H1 (cell line): Measurements from ENCODE around the gene STIM1. TPM values are rescaled to one million over a fixed set of nuclear protein-coding genes. Genes with fewer than 3 reads are reported as not detected.

Source experiments
- CTCF ChIA-PET: fragments of 300-600 bp; sonication (Branson Sonifier 250); formaldehyde crosslinking; loops from one replicate; lab custom pipeline; 2021; ENCODE audit not compliant: partially characterized antibody; lab: Charles Lee
- POLR2A ChIA-PET: fragments of 300-600 bp; sonication (Branson Sonifier 250); formaldehyde crosslinking; loops from one replicate; lab custom pipeline; 2021; ENCODE audit warnings: inconsistent platforms; ENCODE audit not compliant: partially characterized antibody; lab: Charles Lee
- DNase-seq, 2 experiments: peaks; one replicate each; pipeline versions ENCODE4 v3.0.0 to v3.0.0-alpha.2; 2010 to 2022; ENCODE audit warnings: low spot score in 2 of 2, low read depth in 1 of 2, mixed read lengths in 1 of 2
- FAIRE-seq: peaks from 2 replicates; lab custom pipeline; 2011; peaks lifted over from hg19 to GRCh38; lab: Jason Lieb, UNC
- H2AFZ ChIP-seq: 2 replicates; pipeline ENCODE4 v1.8.1; 2012; ENCODE audit warnings: low read length, inconsistent platforms
- H2AK5ac ChIP-seq: 2 replicates; pipeline ENCODE4 v1.6.1; 2013; ENCODE audit warnings: low read depth, low read length
- H2BK120ac ChIP-seq: replicated peaks from 2 replicates; pipeline ENCODE3; 2013; ENCODE audit warnings: low read depth, low read length, inconsistent platforms
- H2BK12ac ChIP-seq: 2 replicates; pipeline ENCODE4 v1.6.1; 2013; ENCODE audit warnings: low read depth, low read length
- H2BK15ac ChIP-seq: 2 replicates; pipeline ENCODE4 v1.6.1; 2013; ENCODE audit warnings: low read length
- H2BK20ac ChIP-seq: 2 replicates; pipeline ENCODE4 v1.6.1; 2013; ENCODE audit warnings: low read length
- H2BK5ac ChIP-seq: 2 replicates; pipeline ENCODE4 v1.6.1; 2013; ENCODE audit warnings: low read depth, low read length
- H3K14ac ChIP-seq: 2 replicates; pipeline ENCODE4 v1.6.1; 2013; ENCODE audit warnings: inconsistent platforms; ENCODE audit not compliant: insufficient read length
- H3K18ac ChIP-seq: 2 replicates; pipeline ENCODE4 v1.6.1; 2013; ENCODE audit warnings: low read length; ENCODE audit errors: extremely low read depth
- H3K23ac ChIP-seq: 2 replicates; pipeline ENCODE4 v1.6.1; 2013; ENCODE audit warnings: inconsistent platforms; ENCODE audit not compliant: insufficient read length
- H3K23me2 ChIP-seq: 2 replicates; pipeline ENCODE4 v1.6.1; 2013; ENCODE audit warnings: low read depth, low read length
- H3K27ac ChIP-seq: 2 replicates; pipeline ENCODE4 v1.6.1; 2011; ENCODE audit warnings: low read depth, low read length, inconsistent platforms
- H3K27me3 ChIP-seq, 4 experiments: replicated peaks in 1 of 4; 1 replicate in 1 of 4; 2 replicates in 3 of 4; pipeline versions ENCODE4 v1.6.1 to v1.8.1; 2011 to 2013; ENCODE audit warnings: low read length in 3 of 4, mild to moderate bottlenecking in 3 of 4, inconsistent platforms in 2 of 4, mixed read lengths in 2 of 4, moderate library complexity in 1 of 4; ENCODE audit not compliant: control insufficient read depth in 3 of 4, insufficient read depth in 3 of 4; ENCODE audit errors: extremely low read depth in 1 of 4
- H3K36me3 ChIP-seq, 4 experiments: 2 replicates each; pipeline versions ENCODE4 v1.6.1 to v1.8.1; 2011 to 2013; ENCODE audit warnings: mild to moderate bottlenecking in 4 of 4, low read length in 3 of 4, moderate library complexity in 2 of 4, control low read depth in 1 of 4, inconsistent platforms in 1 of 4; ENCODE audit not compliant: insufficient read depth in 4 of 4, control insufficient read depth in 2 of 4
- H3K4ac ChIP-seq: replicated peaks from 2 replicates; pipeline ENCODE3; 2013; ENCODE audit warnings: low read length, low read depth, mixed read lengths, inconsistent platforms; ENCODE audit not compliant: insufficient read length
- H3K4me1 ChIP-seq, 4 experiments: replicated peaks in 1 of 4; 1 replicate in 1 of 4; 2 replicates in 3 of 4; pipeline versions ENCODE4 v1.6.1 to v1.8.1; 2011 to 2013; ENCODE audit warnings: low read length in 3 of 4, inconsistent platforms in 2 of 4, mixed read lengths in 1 of 4; ENCODE audit not compliant: insufficient read depth in 4 of 4, control insufficient read depth in 3 of 4
- H3K4me2 ChIP-seq, 2 experiments: 2 replicates each; pipeline versions ENCODE4 v1.6.1 to v1.8.1; 2011 to 2013; ENCODE audit warnings: low read depth in 2 of 2, low read length in 2 of 2, control low read depth in 1 of 2, inconsistent platforms in 1 of 2, mild to moderate bottlenecking in 1 of 2; ENCODE audit not compliant: insufficient read depth in 1 of 2
- H3K4me3 ChIP-seq, 4 experiments: fragments of 200-600, 300-600 bp in 1 of 4; sonication (generic), shearing (Covaris generic), sonication (Bioruptor Twin) in 1 of 4; 2 replicates each; pipeline versions ENCODE4 v1.5.1 to v1.8.1; 2011 to 2016; ENCODE audit warnings: low read length in 4 of 4, low read depth in 3 of 4, control low read depth in 2 of 4, inconsistent platforms in 2 of 4, mild to moderate bottlenecking in 2 of 4, mixed read lengths in 1 of 4, moderate library complexity in 1 of 4; ENCODE audit not compliant: insufficient read depth in 2 of 4; ENCODE audit errors: extremely low read depth in 1 of 4
- H3K56ac ChIP-seq: replicated peaks from 2 replicates; pipeline ENCODE3; 2013; ENCODE audit warnings: low read depth, mild to moderate bottlenecking, mixed read lengths, low read length, inconsistent platforms; ENCODE audit not compliant: insufficient read length
- H3K79me1 ChIP-seq: 2 replicates; pipeline ENCODE4 v1.6.1; 2013; ENCODE audit warnings: low read depth, low read length, control low read depth
- H3K79me2 ChIP-seq, 2 experiments: 2 replicates each; pipeline versions ENCODE4 v1.6.1 to v1.8.1; 2012 to 2013; ENCODE audit warnings: low read length in 2 of 2, mild to moderate bottlenecking in 2 of 2, inconsistent platforms in 1 of 2; ENCODE audit not compliant: insufficient read depth in 2 of 2, control insufficient read depth in 1 of 2
- H3K9ac ChIP-seq, 4 experiments: replicated peaks in 1 of 4; 1 replicate in 1 of 4; 2 replicates in 3 of 4; pipeline versions ENCODE4 v1.6.1 to v1.8.1; 2011 to 2013; ENCODE audit warnings: low read depth in 3 of 4, low read length in 3 of 4, control low read depth in 2 of 4, mild to moderate bottlenecking in 2 of 4, moderate library complexity in 2 of 4, inconsistent platforms in 1 of 4; ENCODE audit errors: extremely low read depth in 1 of 4
- H3K9me3 ChIP-seq, 2 experiments: 2 replicates each; pipeline versions ENCODE4 v1.6.1 to v1.8.1; 2012 to 2013; ENCODE audit warnings: mild to moderate bottlenecking in 2 of 2, moderate library complexity in 2 of 2, control low read depth in 1 of 2, inconsistent platforms in 1 of 2, low read depth in 1 of 2, low read length in 1 of 2, mixed read lengths in 1 of 2; ENCODE audit not compliant: insufficient read depth in 2 of 2
- H4K20me1 ChIP-seq, 2 experiments: replicated peaks in 1 of 2; 2 replicates each; pipeline versions ENCODE3 to v1.8.1; 2011 to 2013; ENCODE audit warnings: inconsistent platforms in 2 of 2, low read length in 2 of 2, mild to moderate bottlenecking in 1 of 2; ENCODE audit not compliant: insufficient read depth in 2 of 2, control insufficient read depth in 1 of 2
- H4K5ac ChIP-seq: 2 replicates; pipeline ENCODE4 v1.6.1; 2013; ENCODE audit warnings: low read length, low read depth, mixed read lengths, inconsistent platforms; ENCODE audit not compliant: insufficient read length
- H4K8ac ChIP-seq: 2 replicates; pipeline ENCODE4 v1.8.0; 2013; ENCODE audit warnings: mild to moderate bottlenecking, moderate library complexity, low read length, inconsistent platforms; ENCODE audit not compliant: insufficient read depth; ENCODE audit errors: extremely low read depth
- H4K91ac ChIP-seq: replicated peaks from 2 replicates; pipeline ENCODE3; 2013; ENCODE audit warnings: low read length, mixed read lengths, inconsistent platforms; ENCODE audit not compliant: insufficient read length
- CBX5 ChIP-seq: fragments of 300-800, 300-1000 bp; sonication (generic); IDR thresholded peaks from 2 replicates; pipeline ENCODE4 v1.7.1; 2016; ENCODE audit warnings: antibody characterized with exemption, low read length, low read depth
- CHD1 ChIP-seq: IDR thresholded peaks from 2 replicates; pipeline ENCODE4 v1.6.1; 2012; ENCODE audit warnings: low read depth, low read length, improper control_type of control experiment
- EP300 ChIP-seq, 2 experiments: IDR thresholded peaks; 1 replicate in 1 of 2; 2 replicates in 1 of 2; pipeline ENCODE4 v1.6.1; 2011 to 2012; ENCODE audit warnings: low read depth in 2 of 2, low read length in 2 of 2, mild to moderate bottlenecking in 2 of 2, borderline replicate concordance in 1 of 2, inconsistent platforms in 1 of 2, moderate library complexity in 1 of 2
- POU5F1 ChIP-seq: IDR thresholded peaks from 2 replicates; pipeline ENCODE4 v1.6.1; 2011; ENCODE audit warnings: low read depth, mild to moderate bottlenecking, low read length, moderate library complexity
- SAP30 ChIP-seq: fragments of 300-600 bp; sonication (generic); IDR thresholded peaks from 2 replicates; pipeline ENCODE4 v1.7.1; 2012; ENCODE audit warnings: low read length, moderate library complexity, mild to moderate bottlenecking, inconsistent platforms; ENCODE audit not compliant: insufficient read depth, insufficient replicate concordance
- SP2 ChIP-seq: IDR thresholded peaks from 2 replicates; pipeline ENCODE4 v1.6.1; 2012; ENCODE audit warnings: mild to moderate bottlenecking, low read length, inconsistent platforms
- TBP ChIP-seq: IDR thresholded peaks from 2 replicates; pipeline ENCODE4 v1.6.1; 2011; ENCODE audit warnings: low read depth, low read length, improper control_type of control experiment
- WGBS, 2 experiments: shearing (Covaris generic) in 1 of 2; methylation state at CpG; one replicate each; pipeline versions ENCODE4 v1.1.6 to v1.1.7; 2013 to 2015; ENCODE audit warnings: low lambda C conversion rate in 2 of 2, mixed read lengths in 2 of 2, inconsistent platforms in 1 of 2, low coverage in 1 of 2, missing lambda C conversion rate in 1 of 2; ENCODE audit not compliant: insufficient replicate concordance in 2 of 2, insufficient coverage in 1 of 2, insufficient read length in 1 of 2; ENCODE audit errors: extremely low coverage in 1 of 2, missing lambda C conversion rate in 1 of 2; 5-methylcytosine and 5-hydroxymethylcytosine counted together
- polyA plus RNA-seq, 7 experiments: library from polyadenylated mRNA; depleted of rRNA in 3 of 7; stranded (reverse) in 5 of 7; unstranded in 2 of 7; fragments of >200 nt in 5 of 7; fragments of 200-250 nt in 2 of 7; gene quantifications; 1 replicate in 5 of 7; 2 replicates in 1 of 7; 4 replicates in 1 of 7; pipeline versions ENCODE4 v1.2.1 to v1.2.3, GENCODE V29; 2011 to 2013; ENCODE audit warnings: missing spikeins in 2 of 7, mixed read lengths in 2 of 7
- total RNA-seq: library from RNA; stranded (reverse); fragmentation: NEBNext Ultra II Directional; extraction: Animal tissue kit (Norgen Biotek cat#: 25700); gene quantifications from 2 replicates; pipeline ENCODE4 v1.2.1, GENCODE V29; 2021

The STIM1 gene
- total and polyA plus RNA-seq, 2 of the 8 experiments (the other 6 are each of a cell fraction or from before 2014, with no cell fraction given) = 11.1 to 12.2 TPM

GRCh38 chr11:4049006-4049405 is 193.5 kb downstream of the STIM1 start:
- no peak overlapping the region for H2BK15ac ChIP-seq
- H3K23ac ChIP-seq = no peak overlapping the region
- H4K91ac ChIP-seq = no peak overlapping the region
- H3K56ac ChIP-seq = no peak overlapping the region
- no peaks in the 10 kb centered on the region for H4K20me1 ChIP-seq
- ChIA-PET POLR2A (no interaction called here), CTCF (interaction anchor here (0.9 kb wide), 1 partner anchor 199 kb away, joined by 3 read pairs; no protein-coding TSS in a partner anchor)
- H2BK12ac ChIP-seq = no peak overlapping the region
- no peaks in the 10 kb centered on the region; the same call in 1 of the 2 replicates for H3K23me2 ChIP-seq
- no peak overlapping the region for H4K8ac ChIP-seq
- H2BK20ac ChIP-seq = no peak overlapping the region
- H3K36me3 ChIP-seq = no peaks in the 10 kb centered on the region
- H2BK120ac ChIP-seq = no peak overlapping the region
- H3K4me3 ChIP-seq = no peak overlapping the region
- no peak overlapping the region for H2BK5ac ChIP-seq
- no peaks in the 10 kb centered on the region for H3K79me2 ChIP-seq
- H3K79me1 ChIP-seq = no peaks in the 10 kb centered on the region; the same call in 1 of the 2 replicates
- no peak overlapping the region for H3K4ac ChIP-seq
- no peak overlapping the region for H3K27ac ChIP-seq
- no peak overlapping the region for H2AFZ ChIP-seq
- H2AK5ac ChIP-seq = no peak overlapping the region
- no peak overlapping the region for H3K14ac ChIP-seq
- no peak overlapping the region for H4K5ac ChIP-seq
- 91% methylated on average over 4 of the region's 4 CpGs; no CpG with 5 or more reads in 1 of the 2 experiments for WGBS, 2 experiments
- H3K18ac ChIP-seq = no peak overlapping the region
- DNase-seq (no peak), FAIRE-seq (no peak)
- H3K4me1 ChIP-seq = no peaks in the 10 kb centered on the region
- H3K9ac ChIP-seq = no peak overlapping the region
- no peak overlapping the region for H3K4me2 ChIP-seq
- H3K27me3 ChIP-seq = no peaks in the 10 kb centered on the region
- no peaks in the 10 kb centered on the region for H3K9me3 ChIP-seq
- TF ChIP-seq POU5F1 = no peak
- TF ChIP-seq CHD1 = no peak
- no peak for TF ChIP-seq CBX5
- no peak for TF ChIP-seq EP300 (IDR thresholded peaks at IDR 0.05; ENCODE audit: borderline replicate concordance in 1 of 2, low read depth in 2 of 2, low read length in 2 of 2)
- TF ChIP-seq SAP30 = no peak
- TF ChIP-seq TBP = no peak
- no peak for TF ChIP-seq SP2
